OCI-LY7 (cell line): ENCODE data around the gene ZBTB11. TPM values are rescaled to one million over a fixed set of nuclear protein-coding genes. Genes with fewer than 3 reads are reported as not detected.
A peak's percentile ranks its signal among the peaks of the same experiment; 100 is the strongest.

Experiments
- BruUV-seq: library from RNA; stranded (reverse); fragments of 400-500 nt; replicated peaks from 2 replicates; lab custom pipeline; 2021; lab: Mats Ljungman, UMichigan
- CTCF ChIA-PET: fragments of 300-600 bp; sonication (Branson Sonifier 250); formaldehyde crosslinking; loops from one replicate; lab custom pipeline; 2022; ENCODE audit warnings: antibody characterized with exemption; ENCODE audit not compliant: unreplicated experiment; lab: Charles Lee
- POLR2A ChIA-PET: fragments of 300-600 bp; sonication (Branson Sonifier 250); formaldehyde crosslinking; loops from one replicate; lab custom pipeline; 2022; ENCODE audit warnings: antibody characterized with exemption; lab: Charles Lee
- DNase-seq: peaks from one replicate; pipeline ENCODE4 v3.0.0-alpha.2; 2015; ENCODE audit warnings: low spot score
- H2AFZ ChIP-seq: fragments of 200-600 bp; sonication (generic), shearing (Covaris generic); 2 replicates; pipeline ENCODE4 v1.6.1; 2014; ENCODE audit warnings: mild to moderate bottlenecking, antibody characterized with exemption, low read length, moderate library complexity
- H3K27ac ChIP-seq: fragments of 200-600 bp; sonication (generic); 2 replicates; pipeline ENCODE4 v1.5.1; 2014; ENCODE audit warnings: mixed run types, low read depth, mild to moderate bottlenecking, moderate library complexity, low read length, inconsistent platforms; ENCODE audit not compliant: poor library complexity, severe bottlenecking
- H3K36me3 ChIP-seq: fragments of 200-600 bp; sonication (generic); 2 replicates; pipeline ENCODE4 v1.6.1; 2014; ENCODE audit warnings: mild to moderate bottlenecking, antibody characterized with exemption, low read length, moderate library complexity, mixed read lengths; ENCODE audit not compliant: insufficient read depth
- H3K4me1 ChIP-seq: fragments of 200-600 bp; sonication (generic); 2 replicates; pipeline ENCODE4 v1.5.1; 2014; ENCODE audit warnings: mild to moderate bottlenecking, low read length; ENCODE audit not compliant: insufficient read depth, poor library complexity, severe bottlenecking
- H3K4me2 ChIP-seq: fragments of 200-600 bp; sonication (generic); 2 replicates; pipeline ENCODE4 v1.6.1; 2014; ENCODE audit warnings: mild to moderate bottlenecking, low read length
- H3K4me3 ChIP-seq: fragments of 200-600 bp; sonication (generic); 2 replicates; pipeline ENCODE4 v1.5.1; 2014; ENCODE audit warnings: mild to moderate bottlenecking, low read depth, low read length; ENCODE audit not compliant: poor library complexity, severe bottlenecking
- H3K79me2 ChIP-seq: fragments of 200-600 bp; sonication (generic); 2 replicates; pipeline ENCODE4 v1.6.1; 2016; ENCODE audit warnings: low read depth, mild to moderate bottlenecking, low read length, moderate library complexity, mixed read lengths; ENCODE audit not compliant: insufficient read depth
- H3K9me2 ChIP-seq: fragments of 200-600 bp; sonication (generic); 2 replicates; pipeline ENCODE4 v1.6.1; 2016; ENCODE audit warnings: mild to moderate bottlenecking, low read length, mixed read lengths; ENCODE audit not compliant: insufficient read depth
- H3K9me3 ChIP-seq: fragments of 200-600 bp; sonication (generic); 2 replicates; pipeline ENCODE4 v1.6.1; 2014; ENCODE audit warnings: mild to moderate bottlenecking, mixed run types, low read length, mixed read lengths
- H4K20me1 ChIP-seq: fragments of 200-600 bp; sonication (generic); 2 replicates; pipeline ENCODE4 v1.6.1; 2014; ENCODE audit warnings: mild to moderate bottlenecking, antibody characterized with exemption, low read length, moderate library complexity, mixed read lengths; ENCODE audit not compliant: insufficient read depth
- CTCF ChIP-seq: fragments of 200-600 bp; sonication (generic); conservative IDR thresholded peaks from 2 replicates; pipeline ENCODE4 v1.5.1; 2014; ENCODE audit warnings: mild to moderate bottlenecking, antibody characterized with exemption, low read length, moderate library complexity, mixed read lengths
- EZH2phosphoT487 ChIP-seq: fragments of 200-600 bp; sonication (generic); IDR thresholded peaks from 2 replicates; pipeline ENCODE4 v1.6.1; 2018; ENCODE audit warnings: low read depth, borderline replicate concordance, mild to moderate bottlenecking, mixed run types, antibody characterized with exemption, low read length, moderate library complexity, mixed read lengths
- intact Hi-C: fragments of 100-400 bp; cut with micrococcal nuclease; formaldehyde crosslinking; loops from one replicate; pipeline ENCODE4 v1.10.0; 2022; ENCODE audit not compliant: unreplicated experiment
- total RNA-seq, 2 experiments: library from RNA; depleted of rRNA in 1 of 2; stranded (reverse); fragments of >200 nt in 1 of 2; shearing (Covaris generic) in 1 of 2; gene quantifications; 2 replicates each; pipeline ENCODE4 v1.2.3, GENCODE V29; 2014 to 2022

Gene ZBTB11
- total RNA-seq, 2 experiments from 2014 or later: 21.5 to 26.8 TPM

- Histone ChIP-seq H3K36me3 (peaks cover 54% of the 10 kb centered on the region), H3K4me2 (peak overlapping the region; percentile 97), H4K20me1 (peaks cover 21% of the 10 kb centered on the region), H3K4me3 (peak overlapping the region; percentile 97), H3K9me3 (no peaks in the 10 kb centered on the region), H3K4me1 (peaks cover 33% of the 10 kb centered on the region), H3K79me2 (peaks cover 63% of the 10 kb centered on the region), H3K9me2 (no peaks in the 10 kb centered on the region), H2AFZ (peak overlapping the region; percentile 81; the same call in 1 of the 2 replicates), H3K27ac (peak overlapping the region; percentile 63)
- ChIA-PET CTCF (no interaction called here), POLR2A (interaction anchor here (0.5 to 2.4 kb wide), 13 partner anchors 8 to 664 kb away, joined by 3 to 12 read pairs (median 3); partner anchors contain the start of genes CEP97 and ZBTB11)
- no TSS peak for BruUV-seq
- DNase-seq: no peak
- intact Hi-C loops: loop anchor here (1.0 to 5.0 kb wide), 2 partner anchors 9 to 36 kb away; partner anchors contain the start of genes CEP97 and ZBTB11
- no peak for TF ChIP-seq CTCF
- no peak for TF ChIP-seq EZH2phosphoT487
Measured at GRCh38 chr3:101685870-101686307, 9.0 kb upstream of the ZBTB11 start.

GRCh38 chr3:101685050-101685400 lies 8.1 kb upstream of the ZBTB11 start:
- POLR2A ChIA-PET: interaction anchor here (0.6 to 2.4 kb wide), 14 partner anchors 8 to 852 kb away, joined by 3 to 12 read pairs (median 4); partner anchors contain the start of genes CEP97, PCNP and ZBTB11

More at GRCh38 chr3:101685050-101685400, 8.1 kb upstream of the ZBTB11 start:
- H4K20me1 ChIP-seq: peaks cover 21% of the 10 kb centered on the region
- peak overlapping the region; percentile 63 for H3K27ac ChIP-seq
- H3K9me3 ChIP-seq: no peaks in the 10 kb centered on the region
- no peak for DNase-seq
- H3K9me2 ChIP-seq: no peaks in the 10 kb centered on the region
- BruUV-seq: no TSS peak
- intact Hi-C loops: loop anchor here (5.0 kb wide), 1 partner anchor 37 kb away; the partner anchor contains the start of gene CEP97
- H3K4me1 ChIP-seq: peaks cover 32% of the 10 kb centered on the region
- H3K79me2 ChIP-seq: peaks cover 69% of the 10 kb centered on the region
- peak overlapping the region; percentile 97 for H3K4me3 ChIP-seq
- H2AFZ ChIP-seq: no peak overlapping the region
- H3K4me2 ChIP-seq: peak overlapping the region; percentile 97
- TF ChIP-seq CTCF (no peak), EZH2phosphoT487 (no peak)
- H3K36me3 ChIP-seq: peaks cover 63% of the 10 kb centered on the region
- CTCF ChIA-PET: no interaction called here
